GM18858 (cell line): Measurements from ENCODE around the gene PIK3C2G.

Experiments used
- ATAC-seq: cut with Tn5 transposase; IDR thresholded peaks from one replicate; pipeline ENCODE4 v1.9.1; 2021; ENCODE audit not compliant: unreplicated experiment

Gene PIK3C2G

GRCh38 chr12:18343708-18344107 lies 82.4 kb downstream of the PIK3C2G start:
- no peak for ATAC-seq

- no peak for ATAC-seq
Measured at GRCh38 chr12:18345021-18345735, 83.9 kb downstream of the PIK3C2G start.

GRCh38 chr12:18352312-18352711 lies 91.0 kb downstream of the PIK3C2G start:
- no peak for ATAC-seq

DNA sequence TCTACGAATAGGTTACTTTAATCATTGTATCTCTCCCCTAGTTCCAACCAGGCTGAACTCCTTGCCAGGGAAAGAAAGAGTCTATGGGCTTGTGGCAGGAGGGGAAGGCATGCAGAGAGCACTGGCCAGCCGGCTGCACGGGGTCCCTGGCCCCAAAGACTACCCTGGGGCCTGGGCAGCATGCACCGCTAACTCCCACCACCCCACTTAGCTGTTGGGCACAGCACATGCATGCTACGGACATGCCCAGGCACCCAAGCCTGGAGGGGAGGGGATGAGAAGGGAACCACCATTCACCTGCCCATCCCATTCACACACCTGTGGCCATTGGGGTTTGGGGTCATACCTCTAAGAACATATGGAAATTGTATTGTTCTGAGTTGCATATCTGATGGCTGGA lies 94.1 kb downstream of the PIK3C2G start:
- no peak for ATAC-seq

DNA sequence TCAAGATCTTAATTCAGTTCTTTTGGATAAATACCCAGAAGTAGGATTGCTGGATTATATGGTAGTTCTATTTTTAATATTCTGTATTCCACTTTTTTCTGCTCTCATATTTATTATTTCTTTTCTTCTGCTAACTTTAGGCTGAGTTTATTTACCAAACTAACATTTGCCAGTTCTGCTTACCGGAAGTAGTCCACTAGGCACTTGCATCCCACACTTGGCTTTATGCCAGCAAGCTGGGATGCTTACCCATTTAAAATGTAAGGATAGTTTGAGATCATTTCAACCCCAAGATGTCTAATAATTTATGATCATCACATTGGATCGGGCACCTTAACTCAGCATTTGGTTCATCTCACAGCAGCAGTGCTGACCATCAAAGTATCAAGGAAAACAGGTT lies 96.8 kb downstream of the PIK3C2G start:
- ATAC-seq = no peak

- ATAC-seq = no peak
Measured at GRCh38 chr12:18358930-18359329, 97.6 kb downstream of the PIK3C2G start.

- ATAC-seq = no peak
Measured at GRCh38 chr12:18361433-18361832, 100.1 kb downstream of the PIK3C2G start.

DNA sequence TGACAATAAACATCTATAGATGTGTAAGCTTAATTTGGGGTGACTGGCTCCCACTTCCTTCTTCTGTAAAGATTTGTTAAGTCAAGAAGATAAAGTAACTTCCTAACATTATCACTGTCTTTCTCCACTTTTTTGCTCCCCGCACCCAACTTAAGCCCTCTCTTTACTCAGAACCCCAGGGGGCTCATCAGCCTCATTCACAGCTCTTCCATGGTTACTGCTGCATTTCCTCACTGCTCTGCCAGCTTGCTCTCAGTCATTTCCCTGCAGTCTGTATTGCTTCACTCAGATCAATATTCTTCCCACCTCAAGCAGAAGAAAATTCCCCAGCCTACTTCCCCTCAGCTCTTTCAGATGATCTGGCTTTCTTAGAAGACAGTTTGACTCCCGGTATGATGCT lies 102.0 kb downstream of the PIK3C2G start:
- ATAC-seq = no peak

DNA sequence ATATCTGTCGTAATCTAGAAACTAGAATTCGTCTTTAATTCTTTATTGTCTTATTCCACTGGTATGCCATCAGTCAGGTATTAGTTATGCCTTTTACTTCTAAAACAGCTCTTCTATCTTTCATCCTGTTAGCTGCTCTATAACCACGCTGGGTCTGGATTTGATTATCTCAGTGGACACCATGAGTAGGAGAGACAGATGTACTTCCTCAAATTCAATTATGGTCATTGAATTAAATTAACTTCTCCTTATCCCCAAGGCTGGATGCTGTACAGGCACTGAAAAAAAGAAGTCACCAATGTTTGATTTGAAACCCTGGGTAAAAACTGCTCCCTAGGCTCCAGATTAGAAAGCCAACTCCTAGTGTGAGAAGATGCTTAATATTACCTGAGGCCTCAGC lies 107.3 kb downstream of the PIK3C2G start:
- ATAC-seq = no peak

GRCh38 chr12:18373181-18373580 lies 111.9 kb downstream of the PIK3C2G start:
- ATAC-seq = no peak

DNA sequence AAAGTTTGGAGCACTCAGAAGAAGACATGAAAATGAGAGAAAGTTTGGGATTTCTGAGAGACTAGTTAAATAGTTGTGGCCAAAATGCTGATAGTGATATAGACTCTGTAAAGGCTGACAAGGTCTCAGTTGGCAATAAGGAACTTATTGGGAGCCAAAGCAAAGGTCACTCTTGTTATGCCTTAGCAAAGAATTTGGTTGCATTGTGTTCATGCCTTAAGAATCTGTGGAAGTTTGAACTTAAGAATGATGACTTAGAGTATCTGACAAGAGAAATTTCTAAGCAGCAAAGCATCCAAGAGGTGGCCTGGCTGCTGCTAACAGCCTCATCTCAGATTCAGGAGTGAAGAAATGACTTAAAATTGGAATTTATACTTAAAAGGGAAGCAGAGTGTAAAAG lies 113.8 kb downstream of the PIK3C2G start:
- no peak for ATAC-seq

- no peak for ATAC-seq
Measured at GRCh38 chr12:18375583-18375982, 114.3 kb downstream of the PIK3C2G start.

GRCh38 chr12:18382236-18382885 lies 121.0 kb downstream of the PIK3C2G start:
- no peak for ATAC-seq

DNA sequence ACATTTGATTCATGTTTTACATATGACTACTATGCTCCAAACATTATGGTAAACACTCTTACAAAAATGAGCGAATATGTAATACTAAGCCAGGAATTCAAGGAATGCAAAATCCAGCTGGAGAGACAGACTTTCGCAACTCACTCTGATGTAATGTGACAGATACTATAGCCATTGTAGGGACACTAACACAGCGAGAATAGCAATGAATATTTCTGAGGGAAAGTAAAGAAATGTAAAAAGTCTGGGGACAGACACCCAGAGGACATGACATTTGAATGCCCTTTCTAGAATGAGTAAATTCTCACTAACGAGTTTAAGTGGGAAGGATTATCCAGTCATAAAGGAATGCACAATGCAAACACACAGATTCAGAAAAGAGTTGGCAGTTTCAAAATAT lies 121.9 kb downstream of the PIK3C2G start:
- no peak for ATAC-seq

DNA sequence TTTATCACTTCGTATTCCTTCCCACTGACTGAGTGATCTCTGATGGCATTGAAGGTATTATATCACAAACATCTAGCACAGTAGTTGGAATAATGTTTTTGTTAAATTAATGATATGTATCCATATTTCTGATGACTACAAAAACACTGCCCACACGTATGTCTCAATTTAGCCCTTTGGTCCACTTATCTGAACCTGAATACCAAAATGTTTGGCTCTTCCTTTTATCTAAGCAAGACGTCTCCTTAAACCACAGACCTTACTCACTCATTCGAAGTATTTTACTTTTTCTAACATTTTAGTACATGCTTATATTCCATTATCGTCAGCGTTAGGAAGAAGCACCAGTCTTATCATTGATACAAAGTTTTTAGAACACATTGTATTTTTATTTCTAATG lies 126.4 kb downstream of the PIK3C2G start:
- no peak for ATAC-seq

- ATAC-seq = no peak
Measured at GRCh38 chr12:18389820-18390219, 128.5 kb downstream of the PIK3C2G start.

- ATAC-seq = no peak
Measured at GRCh38 chr12:18391151-18391550, 129.8 kb downstream of the PIK3C2G start.

DNA sequence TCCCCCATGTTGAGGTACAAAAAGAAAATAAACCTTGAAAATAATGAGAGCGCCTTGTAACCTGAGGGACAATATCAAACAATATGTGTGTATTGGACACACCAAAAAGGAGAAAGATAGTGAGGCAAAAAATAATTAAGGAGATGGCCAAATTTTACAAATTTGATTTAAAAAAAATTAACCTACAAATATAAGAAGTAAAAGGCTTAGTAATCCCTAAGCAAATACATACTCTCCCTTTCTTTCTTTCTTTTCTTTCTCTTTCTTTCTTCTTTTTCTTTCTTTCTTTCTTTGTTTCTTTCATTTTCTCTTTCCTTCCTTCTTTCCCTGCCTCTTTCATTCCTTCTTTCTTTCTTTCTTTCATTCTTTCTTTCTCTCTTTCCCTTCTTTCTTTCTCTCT lies 133.4 kb downstream of the PIK3C2G start:
- ATAC-seq = no peak

- no peak for ATAC-seq
Measured at GRCh38 chr12:18400186-18400585, 138.9 kb downstream of the PIK3C2G start.

DNA sequence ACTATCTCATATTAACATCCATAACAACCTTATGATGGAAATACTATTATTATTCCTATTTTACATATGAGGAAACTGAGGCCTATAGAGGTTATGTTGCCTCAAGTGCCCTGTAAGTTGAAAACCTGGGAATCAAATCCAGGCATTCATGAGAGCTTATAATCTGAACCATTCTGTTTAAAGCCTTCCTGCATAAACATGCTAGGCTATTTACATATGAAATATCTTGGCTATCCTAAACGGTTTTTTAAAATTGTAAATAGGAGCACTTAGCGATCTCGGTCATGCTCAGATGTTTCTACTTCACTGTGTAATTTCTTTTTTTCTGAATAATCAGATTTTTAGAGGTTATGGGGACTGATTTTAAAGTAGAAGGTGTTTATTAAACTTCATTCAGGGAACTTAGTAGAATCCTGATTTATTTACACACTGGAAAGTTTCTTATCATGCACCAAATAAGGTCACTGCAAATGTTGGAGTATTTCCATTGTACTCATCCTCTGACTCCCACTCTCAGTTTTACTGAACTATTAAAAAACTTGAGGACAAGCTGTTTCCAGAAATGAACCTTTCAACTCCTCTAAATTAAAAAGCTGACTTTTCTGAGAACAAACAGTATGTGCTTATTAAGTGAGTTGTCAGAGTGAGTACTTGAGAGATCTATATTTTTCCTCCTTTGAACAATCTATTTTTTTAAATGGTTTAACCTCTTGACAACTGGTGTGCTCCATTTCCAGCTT lies 141.7 kb downstream of the PIK3C2G start:
- ATAC-seq = no peak

DNA sequence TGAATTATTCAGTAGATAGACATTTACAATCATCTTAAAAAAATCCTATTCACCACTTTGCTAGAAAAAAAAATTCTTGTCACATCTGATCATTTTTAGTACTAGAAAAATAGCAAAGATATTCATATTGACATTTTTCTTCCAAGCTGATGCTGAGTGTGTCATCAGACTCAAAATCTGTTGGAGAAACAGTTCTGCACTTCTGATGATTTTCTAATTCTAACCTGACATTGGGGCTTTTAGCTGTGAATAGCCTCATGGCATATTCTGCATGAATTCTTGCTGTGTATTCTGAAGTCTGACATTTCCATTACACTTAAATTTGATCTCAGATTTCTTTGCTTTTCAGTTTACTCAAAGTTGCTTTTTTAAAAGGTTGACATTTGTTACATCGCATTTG lies 150.1 kb downstream of the PIK3C2G start:
- ATAC-seq = no peak

DNA sequence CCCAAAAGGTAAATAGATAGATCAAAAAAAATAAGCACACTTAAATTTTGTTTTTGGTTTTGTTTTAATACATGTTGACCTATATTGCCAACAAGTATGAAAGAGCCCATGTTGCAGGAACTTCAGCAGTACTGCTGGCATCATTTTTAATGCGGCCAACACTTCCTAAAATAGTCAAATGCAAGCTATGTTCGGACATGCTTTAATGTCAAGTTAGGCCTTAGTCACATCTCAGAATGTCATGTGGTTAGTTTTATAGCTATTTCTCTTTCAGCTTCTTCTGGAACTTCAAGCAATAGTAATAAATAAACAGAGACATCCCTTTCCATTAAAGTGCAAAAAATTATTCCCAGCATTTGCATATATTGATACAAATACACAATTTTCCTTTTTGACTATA lies 153.4 kb downstream of the PIK3C2G start:
- ATAC-seq = no peak
